ENCODE measurements around the gene SH3GL2. TPM values are rescaled to one million over a fixed set of nuclear protein-coding genes. Genes with fewer than 3 reads are reported as not detected.

Gene SH3GL2
- total RNA-seq, 1 donor from 2014 or later: 0.51 TPM

- TF ChIP-seq CTCF (IDR thresholded peaks at IDR 0.05; ENCODE audit: unreplicated experiment): no peak
- Mint-ChIP-seq H3K36me3 (no peaks in the 10 kb centered on the region), H3K4me3 (no peak overlapping the region), H3K27ac (no peak overlapping the region), H3K9me3 (peaks cover 17% of the 10 kb centered on the region), H3K4me1 (no peaks in the 10 kb centered on the region), H3K27me3 (ENCODE audit: low read depth) (no peaks in the 10 kb centered on the region)
- DNase-seq (ENCODE audit: low spot score in 2 of 2, unreplicated experiment in 2 of 2): no peak
Observed at GRCh38 chr9:17723656-17724055, 144.8 kb downstream of the SH3GL2 start.

- no peak overlapping the region for H3K4me3 Mint-ChIP-seq
- no peak overlapping the region for H3K27ac Mint-ChIP-seq
- peaks cover 29% of the 10 kb centered on the region for H3K9me3 Mint-ChIP-seq
- no peaks in the 10 kb centered on the region for H3K36me3 Mint-ChIP-seq
- H3K4me1 Mint-ChIP-seq: no peaks in the 10 kb centered on the region
- no peak for TF ChIP-seq CTCF (IDR thresholded peaks at IDR 0.05; ENCODE audit: unreplicated experiment)
- no peak for DNase-seq (ENCODE audit: low spot score in 2 of 2, unreplicated experiment in 2 of 2)
- no peaks in the 10 kb centered on the region for H3K27me3 Mint-ChIP-seq (ENCODE audit: low read depth)
Observed at GRCh38 chr9:17725399-17726010, 146.6 kb downstream of the SH3GL2 start.

DNA sequence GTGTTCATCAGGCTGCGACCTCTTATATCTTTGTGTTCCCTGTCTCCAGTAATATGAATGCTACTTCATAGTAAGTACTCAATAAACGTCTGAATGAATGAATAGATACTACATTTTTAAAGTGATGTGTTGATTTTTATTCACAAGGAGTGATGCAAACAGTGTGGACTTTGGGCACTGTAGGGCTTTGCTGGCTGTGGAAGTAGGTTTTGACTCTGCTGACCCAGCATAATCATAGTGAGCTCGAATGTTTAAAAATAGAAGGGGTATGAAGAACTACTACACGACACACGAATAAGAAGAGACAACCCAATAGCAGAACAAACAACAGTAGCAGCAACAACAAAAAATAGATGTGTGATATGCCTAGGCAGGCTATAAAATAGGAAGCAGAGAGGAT is 147.4 kb downstream of the SH3GL2 start:
- H3K4me1 Mint-ChIP-seq: no peaks in the 10 kb centered on the region
- H3K36me3 Mint-ChIP-seq: no peaks in the 10 kb centered on the region
- TF ChIP-seq CTCF (IDR thresholded peaks at IDR 0.05; ENCODE audit: unreplicated experiment): no peak
- no peaks in the 10 kb centered on the region for H3K27me3 Mint-ChIP-seq (ENCODE audit: low read depth)
- no peak for DNase-seq (ENCODE audit: low spot score in 2 of 2, unreplicated experiment in 2 of 2)
- peaks cover 29% of the 10 kb centered on the region for H3K9me3 Mint-ChIP-seq
- H3K27ac Mint-ChIP-seq: no peak overlapping the region
- H3K4me3 Mint-ChIP-seq: no peak overlapping the region

DNA sequence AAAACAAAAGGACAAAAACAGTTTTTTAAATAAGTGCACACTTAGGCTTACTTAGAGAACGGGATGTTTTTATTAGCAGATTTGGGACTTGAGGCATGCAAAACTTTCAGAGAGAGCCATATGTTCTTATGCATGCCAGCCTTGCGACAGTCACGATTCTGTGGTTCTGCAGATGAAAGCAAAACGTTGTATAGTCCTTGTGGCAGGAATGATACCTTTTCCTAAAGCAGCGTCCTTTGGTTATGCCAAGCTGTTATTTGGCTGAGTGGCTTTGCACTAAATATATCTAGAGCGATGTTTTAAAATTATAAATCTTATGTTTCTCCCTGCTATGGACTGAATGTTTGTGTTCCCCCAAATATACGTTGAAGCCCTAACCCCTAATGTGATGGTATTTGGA is 152.0 kb downstream of the SH3GL2 start:
- DNase-seq (ENCODE audit: low spot score in 2 of 2, unreplicated experiment in 2 of 2): no peak
- no peaks in the 10 kb centered on the region for H3K4me1 Mint-ChIP-seq
- no peak overlapping the region for H3K4me3 Mint-ChIP-seq
- TF ChIP-seq CTCF (IDR thresholded peaks at IDR 0.05; ENCODE audit: unreplicated experiment): no peak
- H3K27ac Mint-ChIP-seq: no peak overlapping the region
- no peaks in the 10 kb centered on the region for H3K36me3 Mint-ChIP-seq
- H3K9me3 Mint-ChIP-seq: peaks cover 12% of the 10 kb centered on the region
- peaks cover 6% of the 10 kb centered on the region for H3K27me3 Mint-ChIP-seq (ENCODE audit: low read depth)

- Mint-ChIP-seq H3K36me3 (no peaks in the 10 kb centered on the region), H3K27ac (no peak overlapping the region), H3K4me3 (no peak overlapping the region), H3K4me1 (no peaks in the 10 kb centered on the region), H3K9me3 (peaks cover 12% of the 10 kb centered on the region), H3K27me3 (ENCODE audit: low read depth) (peaks cover 9% of the 10 kb centered on the region)
- no peak for TF ChIP-seq CTCF (IDR thresholded peaks at IDR 0.05; ENCODE audit: unreplicated experiment)
- no peak for DNase-seq (ENCODE audit: low spot score in 2 of 2, unreplicated experiment in 2 of 2)
Observed at GRCh38 chr9:17731308-17731707, 152.4 kb downstream of the SH3GL2 start.

GRCh38 chr9:17734674-17735073 is 155.8 kb downstream of the SH3GL2 start:
- TF ChIP-seq CTCF (IDR thresholded peaks at IDR 0.05; ENCODE audit: unreplicated experiment): no peak
- Mint-ChIP-seq H3K27ac (no peak overlapping the region), H3K9me3 (peaks cover 9% of the 10 kb centered on the region), H3K4me1 (no peaks in the 10 kb centered on the region), H3K4me3 (no peak overlapping the region), H3K27me3 (ENCODE audit: low read depth) (peaks cover 18% of the 10 kb centered on the region), H3K36me3 (no peaks in the 10 kb centered on the region)
- no peak for DNase-seq (ENCODE audit: low spot score in 2 of 2, unreplicated experiment in 2 of 2)

Measured in mesothelial cell of epicardium (in vitro differentiated cells).